Activated naive CD8-positive, alpha-beta T cell (primary cell): ENCODE measurements around the gene GGNBP2.
A peak's percentile ranks its signal among the peaks of the same experiment; 100 is the strongest.
"Not testable (repeated sequence)": the region's sequence is repeated elsewhere in the genome, so short reads cannot be mapped to it uniquely, and the experiment has no call there.

Source experiments
- H3K27ac Mint-ChIP-seq: one replicate; pipeline ENCODE4 v1.8.0; 2021; ENCODE audit warnings: mixed read lengths
- H3K27me3 Mint-ChIP-seq: one replicate; pipeline ENCODE4 v1.8.0; 2021; ENCODE audit warnings: mixed read lengths
- H3K36me3 Mint-ChIP-seq: one replicate; pipeline ENCODE4 v1.8.0; 2021; ENCODE audit warnings: mixed read lengths
- H3K4me1 Mint-ChIP-seq: one replicate; pipeline ENCODE4 v1.8.0; 2021; ENCODE audit warnings: low read depth, mixed read lengths
- H3K4me3 Mint-ChIP-seq: one replicate; pipeline ENCODE4 v1.8.0; 2021; ENCODE audit warnings: mild to moderate bottlenecking, mixed read lengths
- H3K9me3 Mint-ChIP-seq: one replicate; pipeline ENCODE4 v1.8.0; 2021; ENCODE audit warnings: low read depth, mixed read lengths

Gene GGNBP2

GRCh38 chr17:36600465-36600864 is 55.7 kb downstream of the GGNBP2 start:
- peak overlapping the region; percentile 94 for H3K4me3 Mint-ChIP-seq
- H3K4me1 Mint-ChIP-seq = peaks cover 29% of the 10 kb centered on the region
- no peaks in the 10 kb centered on the region for H3K27me3 Mint-ChIP-seq
- peak overlapping the region; percentile 90 for H3K27ac Mint-ChIP-seq
- H3K36me3 Mint-ChIP-seq = peaks cover 15% of the 10 kb centered on the region
- no peaks in the 10 kb centered on the region for H3K9me3 Mint-ChIP-seq

- Mint-ChIP-seq H3K27me3 (no peaks in the 10 kb centered on the region), H3K9me3 (no peaks in the 10 kb centered on the region), H3K36me3 (peaks cover 13% of the 10 kb centered on the region), H3K27ac (peak overlapping the region; percentile 90), H3K4me3 (peak overlapping the region; percentile 94), H3K4me1 (peaks cover 34% of the 10 kb centered on the region)
Measured at GRCh38 chr17:36600936-36601302, 56.2 kb downstream of the GGNBP2 start.

GRCh38 chr17:36601303-36602029 is 56.7 kb downstream of the GGNBP2 start, which contains the start of gene MRM1:
TSS of gene MRM1 (plus strand) at chr17:36601583. CDS start at chr17:36601811, 228 bp downstream.
- H3K36me3 Mint-ChIP-seq = peaks cover 13% of the 10 kb centered on the region
- H3K4me1 Mint-ChIP-seq = peaks cover 37% of the 10 kb centered on the region
- H3K4me3 Mint-ChIP-seq = peak within 1 kb of the TSS; percentile 94
- H3K27me3 Mint-ChIP-seq = no peaks in the 10 kb centered on the region
- H3K9me3 Mint-ChIP-seq = no peaks in the 10 kb centered on the region
- H3K27ac Mint-ChIP-seq = peak within 1 kb of the TSS; percentile 90

GRCh38 chr17:36602030-36602748 is 57.5 kb downstream of the GGNBP2 start:
- peaks cover 37% of the 10 kb centered on the region for H3K4me1 Mint-ChIP-seq
- peak overlapping the region; percentile 94 for H3K4me3 Mint-ChIP-seq
- no peaks in the 10 kb centered on the region for H3K9me3 Mint-ChIP-seq
- peak overlapping the region; percentile 90 for H3K27ac Mint-ChIP-seq
- no peaks in the 10 kb centered on the region for H3K27me3 Mint-ChIP-seq
- peaks cover 11% of the 10 kb centered on the region for H3K36me3 Mint-ChIP-seq

- Mint-ChIP-seq H3K27me3 (no peaks in the 10 kb centered on the region), H3K27ac (peak overlapping the region; percentile 64), H3K4me1 (peaks cover 40% of the 10 kb centered on the region), H3K36me3 (peaks cover 9% of the 10 kb centered on the region), H3K4me3 (peak overlapping the region; percentile 94), H3K9me3 (no peaks in the 10 kb centered on the region)
Measured at GRCh38 chr17:36602924-36603384, 58.2 kb downstream of the GGNBP2 start.

- not testable (repeated sequence) for H3K36me3 Mint-ChIP-seq, H3K27ac Mint-ChIP-seq, H3K27me3 Mint-ChIP-seq, H3K9me3 Mint-ChIP-seq
- peak overlapping the region; percentile 82 for H3K4me3 Mint-ChIP-seq
- peaks cover 45% of the 10 kb centered on the region for H3K4me1 Mint-ChIP-seq
Measured at GRCh38 chr17:36605028-36605427, 60.3 kb downstream of the GGNBP2 start.

GRCh38 chr17:36608280-36608679 is 63.6 kb downstream of the GGNBP2 start:
- H3K9me3 Mint-ChIP-seq = no peaks in the 10 kb centered on the region
- no peak overlapping the region for H3K4me3 Mint-ChIP-seq
- no peak overlapping the region for H3K27ac Mint-ChIP-seq
- peaks cover 9% of the 10 kb centered on the region for H3K36me3 Mint-ChIP-seq
- H3K4me1 Mint-ChIP-seq = peaks cover 32% of the 10 kb centered on the region
- H3K27me3 Mint-ChIP-seq = no peaks in the 10 kb centered on the region

GRCh38 chr17:36608794-36609497 is 64.2 kb downstream of the GGNBP2 start:
- Mint-ChIP-seq H3K4me1 (peaks cover 28% of the 10 kb centered on the region), H3K9me3 (no peaks in the 10 kb centered on the region), H3K27ac (no peak overlapping the region), H3K4me3 (no peak overlapping the region), H3K36me3 (peaks cover 9% of the 10 kb centered on the region), H3K27me3 (no peaks in the 10 kb centered on the region)

GRCh38 chr17:36609498-36609862 is 64.8 kb downstream of the GGNBP2 start:
- peaks cover 5% of the 10 kb centered on the region for H3K36me3 Mint-ChIP-seq
- no peaks in the 10 kb centered on the region for H3K27me3 Mint-ChIP-seq
- H3K27ac Mint-ChIP-seq = no peak overlapping the region
- H3K9me3 Mint-ChIP-seq = no peaks in the 10 kb centered on the region
- no peak overlapping the region for H3K4me3 Mint-ChIP-seq
- peaks cover 23% of the 10 kb centered on the region for H3K4me1 Mint-ChIP-seq

GRCh38 chr17:36610474-36610873 is 65.8 kb downstream of the GGNBP2 start:
- Mint-ChIP-seq H3K4me1 (peaks cover 15% of the 10 kb centered on the region), H3K36me3 (peaks cover 2% of the 10 kb centered on the region), H3K27ac (no peak overlapping the region), H3K27me3 (no peaks in the 10 kb centered on the region), H3K4me3 (no peak overlapping the region), H3K9me3 (no peaks in the 10 kb centered on the region)

GRCh38 chr17:36611345-36612072 is 66.8 kb downstream of the GGNBP2 start:
- H3K27ac Mint-ChIP-seq = no peak overlapping the region
- no peak overlapping the region for H3K4me3 Mint-ChIP-seq
- peaks cover 8% of the 10 kb centered on the region for H3K4me1 Mint-ChIP-seq
- no peaks in the 10 kb centered on the region for H3K36me3 Mint-ChIP-seq
- H3K9me3 Mint-ChIP-seq = no peaks in the 10 kb centered on the region
- no peaks in the 10 kb centered on the region for H3K27me3 Mint-ChIP-seq

GRCh38 chr17:36612323-36612722 is 67.6 kb downstream of the GGNBP2 start:
- Mint-ChIP-seq H3K4me3 (no peak overlapping the region), H3K9me3 (no peaks in the 10 kb centered on the region), H3K27me3 (no peaks in the 10 kb centered on the region), H3K36me3 (no peaks in the 10 kb centered on the region), H3K27ac (no peak overlapping the region), H3K4me1 (peaks cover 8% of the 10 kb centered on the region)

- peaks cover 2% of the 10 kb centered on the region for H3K4me1 Mint-ChIP-seq
- no peak overlapping the region for H3K27ac Mint-ChIP-seq
- H3K36me3 Mint-ChIP-seq = no peaks in the 10 kb centered on the region
- no peaks in the 10 kb centered on the region for H3K9me3 Mint-ChIP-seq
- H3K27me3 Mint-ChIP-seq = no peaks in the 10 kb centered on the region
- H3K4me3 Mint-ChIP-seq = no peak overlapping the region
Measured at GRCh38 chr17:36613155-36613554, 68.4 kb downstream of the GGNBP2 start.

- Mint-ChIP-seq H3K9me3 (no peaks in the 10 kb centered on the region), H3K27ac (no peak overlapping the region), H3K4me3 (no peak overlapping the region), H3K27me3 (no peaks in the 10 kb centered on the region), H3K36me3 (no peaks in the 10 kb centered on the region), H3K4me1 (peaks cover 2% of the 10 kb centered on the region)
Measured at GRCh38 chr17:36614081-36614480, 69.4 kb downstream of the GGNBP2 start.
